GM13977 (cell line): Measurements from ENCODE around the gene ATP2C1.
A peak's percentile ranks its signal among the peaks of the same experiment; 100 is the strongest.

Experiments used
- DNase-seq: peaks from one replicate; pipeline ENCODE4 v3.0.0; 2012; ENCODE audit warnings: low spot score
- CTCF ChIP-seq: IDR thresholded peaks from 2 replicates; pipeline ENCODE4 v1.5.1; 2012; ENCODE audit warnings: mild to moderate bottlenecking, control low read depth; ENCODE audit not compliant: insufficient read depth; ENCODE audit errors: extremely low read depth, missing control alignments
- in situ Hi-C: fragments of 300-500 bp; cut with MboI; formaldehyde crosslinking; loops from one replicate; pipeline ENCODE4 v1.12.0; 2022; ENCODE audit warnings: low sequenced_read_pairs, low pct_unique_long_range_greater_than_20kb, mixed read lengths, inconsistent platforms; ENCODE audit not compliant: unreplicated experiment

ATP2C1 gene

GRCh38 chr3:131018970-131019369 lies 125.1 kb downstream of the ATP2C1 start:
- in situ Hi-C loops: no loop called here
- TF ChIP-seq CTCF: no peak
- no peak for DNase-seq

DNA sequence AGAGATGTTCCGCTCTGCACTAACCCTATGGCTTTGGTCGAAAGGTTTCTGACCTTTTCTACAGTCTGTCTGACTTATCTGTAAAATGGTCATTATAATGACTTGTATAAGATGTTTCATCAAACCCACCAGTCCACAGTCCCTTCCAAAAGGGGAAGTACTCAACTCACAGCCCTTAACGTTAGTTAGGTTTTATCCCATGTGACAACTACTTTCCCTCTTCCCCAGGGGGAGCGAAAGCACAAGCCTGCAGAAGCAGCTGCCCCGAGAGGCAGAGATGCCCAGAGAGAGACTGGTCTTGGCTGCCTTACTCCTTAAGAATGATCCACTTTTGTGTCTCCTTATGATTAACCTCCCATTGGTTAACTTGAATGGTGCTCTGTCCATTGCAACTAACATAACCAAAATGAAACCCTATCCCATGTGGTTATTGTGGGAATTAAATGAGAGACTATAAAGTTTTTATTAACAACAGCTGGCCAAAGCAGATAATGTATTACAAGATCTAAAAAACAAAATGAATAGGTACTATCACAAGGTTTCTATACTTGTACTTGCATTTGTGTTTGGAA lies 126.3 kb downstream of the ATP2C1 start:
- no peak for DNase-seq
- TF ChIP-seq CTCF: no peak
- in situ Hi-C loops: no loop called here

DNA sequence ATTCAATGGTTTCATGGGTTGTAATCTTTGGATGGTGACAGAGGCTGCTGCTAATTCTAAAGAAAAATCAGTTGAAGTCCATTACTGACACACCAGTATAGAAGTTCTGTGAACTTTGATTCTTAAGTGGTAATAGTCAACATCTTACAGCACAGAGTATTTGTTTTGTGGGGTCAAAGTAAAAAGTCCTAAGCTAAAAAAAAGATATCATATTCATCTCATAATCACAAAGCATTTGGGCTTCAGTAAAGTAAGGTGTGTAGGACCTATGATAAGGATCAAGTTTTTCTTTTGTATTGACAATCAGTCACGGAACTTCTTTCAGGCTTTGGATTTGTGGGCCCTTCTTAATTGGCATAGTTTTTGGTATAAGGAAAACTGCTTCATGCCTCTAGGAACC lies 131.7 kb downstream of the ATP2C1 start:
- TF ChIP-seq CTCF: no peak
- in situ Hi-C loops: loop anchor here (25.0 kb wide), 3 partner anchors 512 to 1162 kb away; no protein-coding TSS in a partner anchor
- DNase-seq: no peak

DNA sequence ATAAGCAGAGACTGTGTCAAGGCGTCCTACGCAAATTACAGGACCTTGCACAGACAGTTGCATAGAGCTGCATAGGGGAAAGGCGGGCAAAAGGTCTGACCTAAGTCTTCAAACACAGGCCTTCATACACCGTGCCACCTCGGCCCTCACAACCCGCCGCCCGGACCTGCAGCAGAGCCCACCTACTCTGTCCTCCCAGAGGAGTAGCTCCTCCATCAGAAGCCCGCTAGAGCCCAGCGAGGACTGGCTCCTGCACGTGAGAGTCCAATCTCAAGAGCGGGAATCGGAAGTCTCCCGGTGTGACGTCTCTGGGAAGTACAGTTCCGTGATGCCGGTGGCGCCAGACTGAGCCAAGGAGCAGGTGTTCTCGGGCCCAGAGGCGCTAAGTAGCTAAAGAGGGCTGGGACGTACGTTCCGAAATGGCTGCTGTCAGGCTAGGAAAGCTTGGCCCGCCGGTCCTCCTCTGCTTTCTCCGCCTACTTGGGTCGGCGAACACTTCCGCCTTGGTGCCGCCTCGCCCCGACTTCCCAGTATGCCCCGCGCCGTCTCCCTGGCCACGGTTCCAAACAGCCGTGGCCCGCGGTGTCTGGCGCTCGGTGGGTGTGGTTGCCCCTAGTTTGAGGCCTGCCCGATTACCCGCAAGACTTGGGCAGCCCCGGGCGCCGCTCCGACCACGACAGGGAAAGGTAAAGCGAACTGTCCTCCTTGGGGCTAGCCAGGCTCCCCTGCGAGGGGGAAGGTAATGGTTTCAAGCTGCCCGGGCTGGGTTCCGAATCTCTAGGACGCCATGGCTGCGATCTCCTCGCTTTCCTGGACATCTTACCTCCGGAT lies 132.7 kb downstream of the ATP2C1 start, which contains the start of the genes ASTE1 and NEK11:
ASTE1 (minus strand) TSS at position 505 of the 831 bp plus-strand sequence. CDS start 1,519 bp downstream, outside the sequence.
NEK11 (plus strand) TSS at position 557 of the 831 bp plus-strand sequence. CDS start 2,832 bp downstream, outside the sequence.
- TF ChIP-seq CTCF: no peak
- in situ Hi-C loops: loop anchor here (25.0 kb wide), 3 partner anchors 511 to 1161 kb away; no protein-coding TSS in a partner anchor
- DNase-seq: peak; percentile 88

GRCh38 chr3:131028844-131029243 lies 135.0 kb downstream of the ATP2C1 start:
- TF ChIP-seq CTCF: no peak
- in situ Hi-C loops: loop anchor here (25.0 kb wide), 3 partner anchors 508 to 1158 kb away; no protein-coding TSS in a partner anchor
- no peak for DNase-seq

DNA sequence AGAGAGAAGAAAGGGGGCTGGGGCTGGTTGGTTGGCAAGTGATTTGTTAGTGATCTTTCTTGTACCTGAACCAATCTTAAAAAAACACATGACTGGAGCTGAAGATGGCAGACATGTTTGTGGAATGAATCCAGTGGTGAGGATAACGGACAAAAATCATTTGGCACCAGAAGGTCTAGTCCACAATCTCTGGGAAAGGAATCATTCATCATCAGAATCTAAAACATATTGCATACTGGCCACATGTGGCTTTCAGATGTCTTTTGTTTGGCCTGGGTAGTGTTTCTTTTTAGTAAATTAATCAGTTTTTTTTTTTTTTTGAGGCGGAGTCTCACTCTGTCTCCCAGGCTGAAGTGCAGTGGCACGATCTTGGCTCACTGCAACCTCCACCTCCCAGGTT lies 137.8 kb downstream of the ATP2C1 start:
- in situ Hi-C loops: loop anchor here (25.0 kb wide), 3 partner anchors 506 to 1156 kb away; no protein-coding TSS in a partner anchor
- no peak for DNase-seq
- no peak for TF ChIP-seq CTCF
